Trophoblast cell (in vitro differentiated cells and primary cell): ENCODE measurements around the gene RELT. TPM values are rescaled to one million over a fixed set of nuclear protein-coding genes. Genes with fewer than 3 reads are reported as not detected.

Experiments used
- DNase-seq, 2 donors: peaks; one replicate each; pipeline ENCODE4 v3.0.0-alpha.2; 2016
- H2AFZ ChIP-seq: 2 replicates; pipeline ENCODE4 v1.6.1; 2013; ENCODE audit warnings: low read length, moderate library complexity, mild to moderate bottlenecking; ENCODE audit not compliant: insufficient read depth, poor library complexity
- H2AK5ac ChIP-seq: 2 replicates; pipeline ENCODE4 v1.6.1; 2013; ENCODE audit warnings: mild to moderate bottlenecking, low read length
- H2BK120ac ChIP-seq: 2 replicates; pipeline ENCODE4 v1.6.1; 2013; ENCODE audit warnings: low read length, mild to moderate bottlenecking, moderate library complexity; ENCODE audit not compliant: insufficient read depth, poor library complexity
- H2BK12ac ChIP-seq: 2 replicates; pipeline ENCODE4 v1.6.1; 2013; ENCODE audit warnings: mild to moderate bottlenecking, low read length, moderate library complexity
- H2BK5ac ChIP-seq: 2 replicates; pipeline ENCODE4 v1.6.1; 2013; ENCODE audit warnings: low read length, low read depth, moderate library complexity, mild to moderate bottlenecking; ENCODE audit not compliant: poor library complexity
- H3K14ac ChIP-seq: 2 replicates; pipeline ENCODE4 v1.6.1; 2013; ENCODE audit warnings: mild to moderate bottlenecking, low read length
- H3K18ac ChIP-seq: 2 replicates; pipeline ENCODE4 v1.6.1; 2013; ENCODE audit warnings: mild to moderate bottlenecking, low read length
- H3K23ac ChIP-seq: 2 replicates; pipeline ENCODE4 v1.6.1; 2013; ENCODE audit warnings: low read length
- H3K27ac ChIP-seq: 2 replicates; pipeline ENCODE4 v1.5.1; 2013; ENCODE audit warnings: low read depth, mild to moderate bottlenecking, inconsistent platforms, low read length, moderate library complexity
- H3K27me3 ChIP-seq: 2 replicates; pipeline ENCODE4 v1.6.1; 2013; ENCODE audit warnings: inconsistent platforms, mild to moderate bottlenecking, low read length, moderate library complexity; ENCODE audit not compliant: insufficient read depth
- H3K36me3 ChIP-seq, 2 experiments: 1 replicate in 1 of 2; 2 replicates in 1 of 2; pipeline ENCODE4 v1.6.1; 2013; ENCODE audit warnings: low read length in 2 of 2, mild to moderate bottlenecking in 2 of 2, moderate library complexity in 1 of 2; ENCODE audit not compliant: insufficient read depth in 2 of 2, control insufficient read depth in 1 of 2
- H3K4ac ChIP-seq: 2 replicates; pipeline ENCODE4 v1.6.1; 2013; ENCODE audit warnings: low read depth, mild to moderate bottlenecking, low read length, moderate library complexity
- H3K4me1 ChIP-seq, 2 experiments: 1 replicate in 1 of 2; 2 replicates in 1 of 2; pipeline ENCODE4 v1.6.1; 2013; ENCODE audit warnings: low read length in 2 of 2, mild to moderate bottlenecking in 2 of 2, moderate library complexity in 1 of 2; ENCODE audit not compliant: insufficient read depth in 2 of 2, control insufficient read depth in 1 of 2
- H3K4me2 ChIP-seq: 2 replicates; pipeline ENCODE4 v1.6.1; 2013; ENCODE audit warnings: inconsistent platforms, mild to moderate bottlenecking, low read length, moderate library complexity
- H3K4me3 ChIP-seq: 2 replicates; pipeline ENCODE4 v1.5.1; 2013; ENCODE audit warnings: mild to moderate bottlenecking, low read depth, low read length, inconsistent platforms
- H3K79me1 ChIP-seq: one replicate; pipeline ENCODE4 v1.6.1; 2013; ENCODE audit warnings: low read length
- H3K79me2 ChIP-seq: 2 replicates; pipeline ENCODE4 v1.6.1; 2013; ENCODE audit warnings: low read length, mild to moderate bottlenecking; ENCODE audit not compliant: control insufficient read depth, insufficient read depth, poor library complexity
- H3K9ac ChIP-seq: 2 replicates; pipeline ENCODE4 v1.6.1; 2013; ENCODE audit warnings: mild to moderate bottlenecking, low read length
- H3K9me3 ChIP-seq: 2 replicates; pipeline ENCODE4 v1.6.1; 2013; ENCODE audit warnings: low read depth, mild to moderate bottlenecking, control low read depth, inconsistent platforms, low read length; ENCODE audit not compliant: insufficient read depth
- H4K12ac ChIP-seq: 2 replicates; pipeline ENCODE4 v1.6.1; 2013; ENCODE audit warnings: low read depth, mild to moderate bottlenecking, low read length, moderate library complexity
- H4K8ac ChIP-seq: 2 replicates; pipeline ENCODE4 v1.6.1; 2013; ENCODE audit warnings: low read depth, mild to moderate bottlenecking, low read length, moderate library complexity
- H4K91ac ChIP-seq: one replicate; pipeline ENCODE4 v1.6.1; 2013; ENCODE audit warnings: low read depth, mild to moderate bottlenecking, low read length, moderate library complexity
- WGBS: extraction: QIAGEN DNeasy Blood & Tissue Kit; methylation state at CpG from one replicate; pipeline ENCODE4 v1.1.7; 2013; ENCODE audit warnings: missing lambda C conversion rate; ENCODE audit not compliant: insufficient read length, insufficient coverage; ENCODE audit errors: extremely low coverage; 5-methylcytosine and 5-hydroxymethylcytosine counted together
- polyA plus RNA-seq: library from polyadenylated mRNA; stranded (reverse); fragments of 200-250 nt; gene quantifications from 2 replicates; pipeline ENCODE4 v1.2.3, GENCODE V29; 2013

RELT gene
- polyA plus RNA-seq: 24.5 and 27.6 TPM in 2 replicates

DNA sequence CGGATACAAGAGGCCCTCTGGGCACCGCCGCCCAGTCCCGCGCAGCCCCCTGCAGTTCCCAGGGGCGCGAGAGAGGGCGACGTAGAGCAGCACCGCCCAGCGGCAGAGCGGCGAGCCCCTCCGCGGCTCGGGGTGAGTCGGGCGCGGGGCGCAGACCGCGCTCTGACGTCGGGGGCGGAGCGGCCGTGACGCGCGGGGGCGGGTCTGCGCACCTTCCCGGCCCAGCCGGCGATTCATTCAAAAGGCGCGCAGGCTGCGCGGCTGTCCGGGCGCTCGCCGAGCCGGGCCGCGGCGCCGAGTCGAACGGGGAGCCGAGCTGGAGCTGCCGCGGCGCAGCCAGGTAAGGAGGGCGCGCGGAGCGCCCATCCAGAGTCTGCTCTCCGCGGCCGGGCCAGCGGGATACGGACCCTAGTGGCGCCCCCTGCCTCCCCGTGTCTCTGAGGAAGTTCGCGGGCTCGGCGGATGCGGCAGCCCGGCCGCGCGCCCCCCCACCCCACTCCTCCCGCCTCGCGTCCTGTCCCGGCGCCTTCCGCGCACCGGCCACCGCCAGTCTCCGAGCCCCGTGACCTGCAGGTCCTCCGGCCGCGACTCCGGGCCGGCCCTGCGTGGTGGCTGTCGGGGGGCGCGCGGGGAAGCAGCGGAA lies at the start of gene RELT:
RELT (plus strand) TSS at position 240 of the 643 bp plus-strand sequence. CDS start 12,738 bp downstream, outside the sequence.
- H3K4me1 ChIP-seq: peaks cover 13 to 15% of the 10 kb centered on the region in 2 experiments
- peak within 1 kb of the TSS; percentile 15 for H2BK5ac ChIP-seq
- peak within 1 kb of the TSS; percentile 58 for H2AFZ ChIP-seq
- peak within 1 kb of the TSS; percentile 55 for H2AK5ac ChIP-seq
- peak within 1 kb of the TSS; percentile 73 for H3K14ac ChIP-seq
- peak within 1 kb of the TSS; percentile 84 for H3K9ac ChIP-seq
- H3K27me3 ChIP-seq: no peaks in the 10 kb centered on the region
- H3K36me3 ChIP-seq: no peaks in the 10 kb centered on the region
- H3K23ac ChIP-seq: no peak within 1 kb of the TSS
- H2BK12ac ChIP-seq: peak within 1 kb of the TSS; percentile 19
- H3K79me1 ChIP-seq: peaks cover 10% of the 10 kb centered on the region
- peaks cover 8% of the 10 kb centered on the region for H3K79me2 ChIP-seq
- no peak within 1 kb of the TSS for H4K12ac ChIP-seq
- peak within 1 kb of the TSS; percentile 57 for H4K91ac ChIP-seq
- H2BK120ac ChIP-seq: peak within 1 kb of the TSS; percentile 28
- peak within 1 kb of the TSS; percentile 41 for H3K4ac ChIP-seq
- peaks cover 2% of the 10 kb centered on the region for H3K9me3 ChIP-seq
- H3K4me2 ChIP-seq: peak within 1 kb of the TSS; percentile 93
- peak within 1 kb of the TSS; percentile 19 for H3K27ac ChIP-seq
- peak within 1 kb of the TSS; percentile 40 for H4K8ac ChIP-seq
- peak within 1 kb of the TSS; percentile 77 for H3K18ac ChIP-seq
- no CpG with 5 or more reads among the region's 96 CpGs for WGBS
- peak; percentile 95 to 98 for DNase-seq
- peak within 1 kb of the TSS; percentile 89 for H3K4me3 ChIP-seq

DNA sequence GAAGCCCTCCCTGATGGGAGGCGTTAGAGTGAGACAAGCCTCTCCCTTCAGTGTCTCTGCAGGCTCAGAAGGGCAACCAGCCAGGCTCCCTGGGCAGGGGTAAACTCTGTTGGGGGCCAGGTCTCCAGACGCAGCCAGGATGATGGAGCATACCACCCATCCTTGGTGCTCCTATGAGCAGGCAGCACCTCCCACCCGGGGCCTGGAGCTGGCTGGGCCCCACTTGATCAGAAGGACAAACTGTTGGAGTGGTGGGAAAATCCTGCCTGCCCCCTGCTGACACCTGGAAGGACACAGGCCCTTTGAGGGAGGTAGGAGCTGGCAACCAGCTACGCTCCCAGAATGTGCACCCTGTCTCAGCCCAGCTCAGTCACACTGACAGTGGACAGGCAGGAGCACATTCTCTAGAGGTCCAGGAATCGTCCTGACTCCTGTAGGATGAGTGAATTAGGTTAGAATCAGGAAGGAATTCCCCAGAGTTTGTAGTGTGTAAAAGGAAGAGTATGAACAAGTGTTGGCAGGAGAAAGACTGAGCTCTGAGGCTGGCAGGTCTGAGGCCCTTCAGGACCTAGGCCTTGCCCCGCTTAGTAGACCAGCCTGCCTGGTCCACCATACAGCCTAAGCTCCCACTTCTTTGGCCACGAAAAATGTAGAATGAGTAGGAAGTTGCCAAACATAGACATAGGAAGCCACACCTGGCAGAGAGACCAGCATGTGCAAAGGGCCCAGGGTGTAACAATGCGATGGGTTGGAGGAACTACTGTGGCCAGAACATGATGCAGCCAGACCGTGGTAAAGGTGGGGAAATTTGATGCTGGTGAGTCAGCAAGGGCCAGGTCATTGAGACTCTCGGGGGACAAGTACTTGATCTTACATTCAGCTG lies 49.0 kb upstream of the RELT start:
- Histone ChIP-seq H3K27me3 (no peaks in the 10 kb centered on the region), H2BK5ac (peak overlapping the region; percentile 4), H2AFZ (no peak overlapping the region), H3K4ac (peak overlapping the region; percentile 6), H3K4me1 (peaks cover 66 to 68% of the 10 kb centered on the region in 2 experiments), H2AK5ac (peak overlapping the region; percentile 38), H4K8ac (no peak overlapping the region), H3K79me1 (peaks cover 40% of the 10 kb centered on the region), H3K4me2 (no peak overlapping the region), H3K36me3 (peaks cover 17% of the 10 kb centered on the region in 2 experiments), H4K91ac (no peak overlapping the region), H3K4me3 (peak overlapping the region; percentile 46), H3K79me2 (peaks cover 30% of the 10 kb centered on the region), H3K9me3 (no peaks in the 10 kb centered on the region), H3K9ac (no peak overlapping the region), H3K27ac (no peak overlapping the region), H4K12ac (no peak overlapping the region), H2BK120ac (no peak overlapping the region), H3K18ac (peak overlapping the region; percentile 46), H3K23ac (no peak overlapping the region), H2BK12ac (no peak overlapping the region), H3K14ac (peak overlapping the region; percentile 27)
- DNase-seq: no peak
- WGBS: no CpG with 5 or more reads among the region's 10 CpGs

- DNase-seq: no peak
- no peak overlapping the region for H2BK12ac ChIP-seq
- no peak overlapping the region for H4K12ac ChIP-seq
- H3K4ac ChIP-seq: peak overlapping the region; percentile 49
- no peak overlapping the region for H2BK120ac ChIP-seq
- H3K9me3 ChIP-seq: no peaks in the 10 kb centered on the region
- no peak overlapping the region for H4K8ac ChIP-seq
- no peak overlapping the region for H3K18ac ChIP-seq
- no peak overlapping the region for H3K4me3 ChIP-seq
- WGBS: no CpG with 5 or more reads among the region's 4 CpGs
- peaks cover 35% of the 10 kb centered on the region for H3K79me1 ChIP-seq
- H3K14ac ChIP-seq: no peak overlapping the region
- peak overlapping the region; percentile 38 for H2AK5ac ChIP-seq
- no peak overlapping the region for H2BK5ac ChIP-seq
- H3K27me3 ChIP-seq: no peaks in the 10 kb centered on the region
- H3K79me2 ChIP-seq: peaks cover 26% of the 10 kb centered on the region
- H4K91ac ChIP-seq: no peak overlapping the region
- H3K4me1 ChIP-seq: peaks cover 65 to 68% of the 10 kb centered on the region in 2 experiments
- no peak overlapping the region for H3K27ac ChIP-seq
- H3K4me2 ChIP-seq: no peak overlapping the region
- H3K36me3 ChIP-seq: peaks cover 17% of the 10 kb centered on the region in 2 experiments
- H2AFZ ChIP-seq: no peak overlapping the region
- H3K9ac ChIP-seq: no peak overlapping the region
- no peak overlapping the region for H3K23ac ChIP-seq
Measured at GRCh38 chr11:73327812-73328364, 48.3 kb upstream of the RELT start.

DNA sequence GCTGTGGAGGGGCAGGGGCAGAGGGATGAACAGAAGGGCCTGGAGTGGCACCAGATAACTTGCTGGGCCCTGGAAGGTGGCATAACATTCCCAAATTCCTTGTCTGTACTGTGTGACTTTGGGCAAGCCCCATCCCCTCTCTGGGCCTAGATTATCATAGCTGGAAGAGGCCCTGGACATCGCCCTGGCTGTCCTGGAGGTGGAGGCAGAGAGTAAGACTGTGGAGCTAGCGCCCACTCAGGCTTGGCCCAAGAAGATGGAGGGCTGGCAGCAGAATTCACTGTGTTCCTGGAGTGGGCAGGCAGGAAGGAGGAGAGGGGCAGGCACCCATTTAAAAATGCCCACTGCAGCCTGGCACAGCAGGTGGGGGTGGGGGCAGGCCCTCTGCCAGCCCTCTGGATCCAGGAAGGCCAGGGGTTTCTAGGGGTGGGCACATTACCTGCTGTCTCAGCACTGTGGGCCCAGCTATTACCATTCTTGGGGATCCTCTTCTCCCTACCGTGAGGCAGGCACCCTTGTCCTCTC lies 45.6 kb upstream of the RELT start:
- H3K79me1 ChIP-seq: peaks cover 35% of the 10 kb centered on the region
- H4K12ac ChIP-seq: no peak overlapping the region
- peaks cover 63% of the 10 kb centered on the region in 2 experiments for H3K4me1 ChIP-seq
- peak overlapping the region; percentile 92 for H2BK120ac ChIP-seq
- H3K9me3 ChIP-seq: no peaks in the 10 kb centered on the region
- no CpG with 5 or more reads among the region's 3 CpGs for WGBS
- H3K79me2 ChIP-seq: peaks cover 16% of the 10 kb centered on the region
- H4K91ac ChIP-seq: peak overlapping the region; percentile 96
- no peaks in the 10 kb centered on the region for H3K27me3 ChIP-seq
- H2AK5ac ChIP-seq: peak overlapping the region; percentile 82
- H3K23ac ChIP-seq: no peak overlapping the region
- H3K4ac ChIP-seq: peak overlapping the region; percentile 87
- peak overlapping the region; percentile 91 for H3K14ac ChIP-seq
- H3K4me3 ChIP-seq: no peak overlapping the region
- H2BK5ac ChIP-seq: peak overlapping the region; percentile 94
- peak overlapping the region; percentile 75 for H3K27ac ChIP-seq
- H3K36me3 ChIP-seq: peaks cover 15 to 17% of the 10 kb centered on the region in 2 experiments
- DNase-seq: no peak
- peak overlapping the region; percentile 55 for H3K4me2 ChIP-seq
- H3K9ac ChIP-seq: no peak overlapping the region
- H4K8ac ChIP-seq: peak overlapping the region; percentile 77
- H2BK12ac ChIP-seq: peak overlapping the region; percentile 94
- H2AFZ ChIP-seq: peak overlapping the region; percentile 14
- H3K18ac ChIP-seq: peak overlapping the region; percentile 85
